HG03575 (cell line): ENCODE measurements around the gene VSNL1.

ENCODE experiments used
- ATAC-seq: cut with Tn5 transposase; IDR thresholded peaks from one replicate; pipeline ENCODE4 v1.9.1; 2021; ENCODE audit not compliant: unreplicated experiment, insufficient number of reproducible peaks, low FRiP score; ENCODE audit errors: extremely low read depth

The VSNL1 gene

GRCh38 chr2:17661460-17661859 is 121.0 kb downstream of the VSNL1 start:
- no peak for ATAC-seq

GRCh38 chr2:17662723-17663122 is 122.2 kb downstream of the VSNL1 start:
- no peak for ATAC-seq

GRCh38 chr2:17664534-17664933 is 124.0 kb downstream of the VSNL1 start:
- no peak for ATAC-seq

DNA sequence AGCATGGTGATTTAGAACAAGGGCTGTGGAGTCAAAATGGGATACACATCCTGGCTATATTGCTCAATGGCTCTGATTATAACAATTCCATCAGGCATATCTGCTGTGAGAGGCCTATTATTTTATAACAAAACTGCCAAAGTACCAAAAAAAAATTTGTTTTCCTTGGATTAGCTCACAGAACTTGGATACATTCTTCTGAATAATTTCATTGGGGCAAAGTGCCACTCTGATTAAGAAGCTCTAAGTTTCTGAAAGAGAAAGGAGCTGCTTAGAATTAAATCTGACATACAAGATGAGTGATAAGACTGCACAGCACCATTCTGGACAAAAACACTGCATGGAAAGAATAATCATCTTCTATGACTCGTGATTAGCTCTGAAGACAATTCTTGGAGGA is 127.4 kb downstream of the VSNL1 start:
- ATAC-seq, result no peak

DNA sequence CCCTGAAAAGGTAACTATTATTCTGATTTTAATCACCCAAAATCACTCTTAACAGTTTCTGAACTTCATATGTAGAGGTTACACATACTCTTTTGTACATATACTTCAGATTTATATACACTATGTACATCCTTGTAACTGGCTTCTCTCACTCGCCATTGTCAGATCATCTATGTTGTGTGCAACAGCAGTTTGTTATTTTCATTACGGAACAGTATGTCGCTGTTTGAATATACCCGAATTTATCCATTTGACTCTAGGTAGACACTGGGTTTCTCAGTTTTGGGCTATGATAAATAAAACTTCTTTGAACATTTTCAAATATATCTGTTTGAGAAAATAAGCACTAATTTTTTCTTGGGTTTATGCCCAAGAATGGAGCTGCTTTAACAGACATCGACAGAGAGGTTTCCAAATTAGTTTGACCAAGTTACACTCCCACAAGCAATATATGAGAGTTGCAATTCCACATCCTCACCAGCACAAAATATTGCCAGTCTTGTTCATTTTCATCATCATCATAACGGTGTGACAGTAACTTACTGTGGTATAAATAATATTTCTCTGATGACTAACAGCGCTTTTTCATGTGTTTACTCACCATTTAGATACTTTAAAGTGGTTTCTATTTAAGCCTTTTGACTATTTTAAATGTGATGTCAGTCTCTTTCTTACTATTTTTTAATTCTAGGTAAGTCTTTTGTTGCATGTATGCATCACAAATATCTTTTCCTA is 132.3 kb downstream of the VSNL1 start:
- ATAC-seq, result no peak

DNA sequence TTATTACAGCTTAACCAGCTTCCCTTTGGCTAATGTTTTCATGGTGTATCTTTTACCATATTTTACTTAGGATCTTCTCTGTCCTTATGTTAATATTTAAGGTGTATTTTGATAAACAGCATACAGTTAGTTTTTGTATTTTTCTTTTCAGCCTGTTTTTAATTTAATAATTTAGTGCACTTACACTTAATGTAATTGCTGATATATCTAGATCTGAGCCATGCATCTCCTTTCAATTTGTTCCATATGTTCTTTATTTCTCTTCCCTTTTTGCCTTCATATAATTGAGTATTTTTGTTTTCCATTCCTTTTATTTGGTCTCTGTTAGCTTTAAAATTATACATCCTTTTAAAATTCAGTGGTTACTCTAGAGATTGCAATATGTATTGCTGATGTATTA is 134.3 kb downstream of the VSNL1 start:
- no peak for ATAC-seq

GRCh38 chr2:17680119-17680518 is 139.6 kb downstream of the VSNL1 start:
- no peak for ATAC-seq

DNA sequence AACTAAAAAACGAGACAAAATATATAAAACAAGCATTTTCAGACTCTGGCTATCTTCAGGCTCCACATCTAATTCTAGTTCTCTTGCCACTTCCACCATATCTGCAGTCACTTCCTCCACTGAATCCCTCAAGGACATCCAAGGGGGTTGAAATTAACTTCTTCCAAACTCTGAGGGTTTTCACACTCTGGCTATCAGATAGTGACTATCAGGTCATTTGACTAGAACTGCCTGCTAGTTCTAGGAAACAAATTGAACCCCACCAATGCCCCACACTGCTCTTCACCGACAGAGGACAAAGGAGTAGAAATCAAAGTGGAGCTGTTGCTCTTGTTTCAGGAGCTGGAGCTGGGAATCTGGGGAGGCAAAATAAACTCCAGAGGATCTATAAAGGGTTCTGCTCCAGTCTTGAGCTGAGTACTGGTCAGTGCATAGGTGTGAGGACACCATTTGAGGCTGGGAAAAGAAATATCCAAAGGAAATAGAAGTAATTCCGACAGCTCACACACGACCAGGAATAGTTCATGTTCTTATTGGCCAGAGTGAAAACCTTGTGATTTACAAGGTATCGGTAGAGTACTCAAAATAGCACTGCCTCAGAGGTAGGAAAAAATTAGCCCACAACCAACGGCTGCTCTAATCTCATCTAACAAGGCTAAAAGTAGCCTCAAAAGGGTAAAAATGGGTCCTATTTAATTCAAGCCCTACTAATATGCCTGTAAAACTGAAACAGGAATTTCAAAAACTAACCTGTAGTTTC is 141.8 kb downstream of the VSNL1 start:
- no peak for ATAC-seq

DNA sequence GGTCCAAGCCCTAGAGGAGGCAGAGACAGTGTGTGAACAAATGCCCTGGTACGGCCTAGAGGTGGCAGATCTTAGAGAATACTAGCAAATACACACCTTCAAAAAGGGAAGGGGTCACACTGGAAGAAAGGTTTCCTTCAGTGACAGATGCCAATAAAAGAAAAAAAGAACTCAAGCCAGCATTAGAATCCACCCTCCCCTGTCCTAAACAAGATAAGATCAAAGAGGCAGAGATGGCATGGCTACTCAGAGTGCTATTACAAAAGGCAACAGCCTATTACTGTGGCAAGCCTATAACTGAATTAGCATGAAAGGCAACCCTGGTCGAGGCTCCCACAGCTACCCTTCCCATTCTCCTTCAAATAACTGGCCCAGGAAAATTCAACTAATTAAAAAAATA is 143.5 kb downstream of the VSNL1 start:
- ATAC-seq, result no peak

DNA sequence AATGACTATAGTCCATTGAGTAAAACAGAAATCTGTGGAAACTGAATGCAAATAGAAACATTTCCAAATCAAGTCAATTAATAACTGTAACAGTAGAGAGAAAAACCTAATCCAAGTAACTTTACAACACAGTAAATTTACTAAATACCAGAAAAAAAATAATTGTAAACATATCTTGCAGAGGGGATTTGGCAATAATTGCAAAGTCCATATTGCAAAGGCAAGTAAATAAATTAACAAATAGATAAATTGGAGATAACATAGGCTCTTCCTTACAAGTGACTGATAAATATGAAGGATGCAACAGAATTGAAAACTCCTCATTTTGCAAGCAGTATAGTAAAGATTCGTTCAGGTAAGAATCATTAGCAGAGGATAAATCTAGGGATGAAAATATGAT is 148.1 kb downstream of the VSNL1 start:
- no peak for ATAC-seq

- no peak for ATAC-seq
These were observed 148.5 kb downstream of the VSNL1 start for GRCh38 chr2:17689010-17689409.

DNA sequence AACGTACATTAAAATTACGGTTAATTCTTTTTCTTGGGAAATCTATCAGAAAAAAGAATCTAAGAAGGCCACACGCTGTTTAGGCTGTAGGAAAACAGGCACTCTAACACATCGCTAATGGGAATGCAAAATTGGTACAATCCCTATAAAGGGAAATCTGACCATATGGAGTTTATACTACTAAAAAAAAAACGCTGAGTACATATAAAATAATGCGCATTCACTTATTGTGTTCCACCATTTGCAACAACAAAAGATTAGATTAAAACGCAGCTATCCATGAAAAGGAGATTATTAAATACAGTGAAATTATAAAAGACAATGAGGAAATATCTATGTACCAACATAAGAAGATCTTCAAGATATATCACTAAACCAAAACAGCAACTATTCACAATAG is 150.3 kb downstream of the VSNL1 start:
- no peak for ATAC-seq
